Measurements from ENCODE around the gene EDEM3.

- TF ChIP-seq CTCF (optimal IDR thresholded peaks at IDR 0.05 in 1 of 3, IDR thresholded peaks at IDR 0.05 in 1 of 3, conservative IDR thresholded peaks at IDR 0.05 in 1 of 3; ENCODE audit: extremely low read depth in 1 of 3, insufficient read depth in 2 of 3, low read length in 3 of 3): no peak
- TF ChIP-seq EZH2 (IDR thresholded peaks at IDR 0.05; ENCODE audit: low read length): no peak
These were observed 96.6 kb downstream of the EDEM3 start for GRCh38 chr1:184658055-184658454.

Measured in keratinocyte (primary cell).